AG09309 (cell line): ENCODE data around the gene FBXO33.

Experiments used
- DNase-seq: peaks from one replicate; pipeline ENCODE4 v3.0.0-alpha.2; 2010; ENCODE audit warnings: low read depth
- H3K4me3 ChIP-seq: 2 replicates; pipeline ENCODE4 v1.5.1; 2011; ENCODE audit warnings: mild to moderate bottlenecking, low read depth, low read length, moderate library complexity; ENCODE audit not compliant: control insufficient read depth
- TF ChIP-seq, protein P1 (sequence below): IDR thresholded peaks from 2 replicates; pipeline ENCODE4 v1.5.1; 2011; ENCODE audit warnings: mild to moderate bottlenecking, low read depth, low read length, inconsistent platforms; ENCODE audit not compliant: insufficient read depth, control insufficient read depth; ENCODE audit errors: missing control alignments

FBXO33 gene

DNA sequence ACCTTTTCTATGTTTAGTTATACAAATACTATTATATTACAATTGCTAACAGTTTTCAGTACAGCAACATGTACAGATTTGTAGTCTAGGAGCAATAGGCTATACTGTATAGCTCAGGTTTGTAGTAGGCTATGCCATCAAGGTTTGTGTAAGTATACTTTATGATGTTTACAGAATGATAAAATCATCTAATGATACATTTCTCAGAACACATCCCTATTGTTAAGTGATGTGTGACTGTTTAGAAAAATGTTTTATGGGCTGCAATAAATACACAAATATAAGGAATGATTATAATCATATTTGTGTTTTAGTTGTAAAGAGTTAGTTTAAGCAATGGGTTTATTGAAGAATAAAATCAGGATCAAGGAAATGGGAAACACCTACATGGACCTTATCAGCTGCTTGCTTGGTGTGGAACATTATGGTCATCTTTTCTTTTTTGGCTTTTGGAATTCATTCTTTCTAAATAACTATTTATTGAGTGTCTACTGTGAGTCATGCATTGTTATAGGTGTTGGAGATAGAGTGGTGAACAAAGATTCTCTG lies 24.5 kb upstream of the FBXO33 start:
- DNase-seq = no peak
- no peak overlapping the region for H3K4me3 ChIP-seq
- TF ChIP-seq, protein P1, sequence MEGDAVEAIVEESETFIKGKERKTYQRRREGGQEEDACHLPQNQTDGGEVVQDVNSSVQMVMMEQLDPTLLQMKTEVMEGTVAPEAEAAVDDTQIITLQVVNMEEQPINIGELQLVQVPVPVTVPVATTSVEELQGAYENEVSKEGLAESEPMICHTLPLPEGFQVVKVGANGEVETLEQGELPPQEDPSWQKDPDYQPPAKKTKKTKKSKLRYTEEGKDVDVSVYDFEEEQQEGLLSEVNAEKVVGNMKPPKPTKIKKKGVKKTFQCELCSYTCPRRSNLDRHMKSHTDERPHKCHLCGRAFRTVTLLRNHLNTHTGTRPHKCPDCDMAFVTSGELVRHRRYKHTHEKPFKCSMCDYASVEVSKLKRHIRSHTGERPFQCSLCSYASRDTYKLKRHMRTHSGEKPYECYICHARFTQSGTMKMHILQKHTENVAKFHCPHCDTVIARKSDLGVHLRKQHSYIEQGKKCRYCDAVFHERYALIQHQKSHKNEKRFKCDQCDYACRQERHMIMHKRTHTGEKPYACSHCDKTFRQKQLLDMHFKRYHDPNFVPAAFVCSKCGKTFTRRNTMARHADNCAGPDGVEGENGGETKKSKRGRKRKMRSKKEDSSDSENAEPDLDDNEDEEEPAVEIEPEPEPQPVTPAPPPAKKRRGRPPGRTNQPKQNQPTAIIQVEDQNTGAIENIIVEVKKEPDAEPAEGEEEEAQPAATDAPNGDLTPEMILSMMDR = no peak

DNA sequence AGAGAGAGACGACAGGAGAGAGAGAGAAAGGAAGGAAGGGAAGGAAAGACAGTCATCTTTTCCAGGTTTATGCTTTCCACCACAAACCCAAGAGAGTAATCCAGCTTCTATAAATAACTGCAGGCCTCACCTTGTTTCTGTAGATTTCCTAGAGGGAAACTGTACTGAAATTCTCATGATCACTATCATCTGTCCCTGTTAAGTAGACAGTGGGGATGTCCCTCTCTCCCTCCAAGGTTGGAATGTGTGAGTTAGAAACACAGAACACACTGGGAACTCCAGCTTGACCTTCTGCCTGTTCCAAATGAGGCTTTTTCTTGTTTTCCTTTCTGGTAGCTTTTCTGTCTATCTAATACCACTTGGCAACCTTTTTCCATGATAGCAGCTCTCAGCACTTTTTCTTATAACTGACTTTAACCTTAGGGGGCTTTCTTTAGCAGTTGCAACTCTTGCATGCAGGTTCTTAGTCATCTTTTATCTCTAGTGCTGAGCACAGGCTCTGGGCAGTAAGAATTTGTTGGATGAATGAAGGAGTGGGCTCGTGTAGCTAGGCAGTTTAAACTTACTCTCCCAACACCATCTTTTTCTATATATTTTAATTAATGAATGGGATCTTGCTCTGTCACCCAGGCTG lies 22.8 kb upstream of the FBXO33 start:
- TF ChIP-seq, protein P1 = no peak
- DNase-seq = no peak
- H3K4me3 ChIP-seq = no peak overlapping the region

DNA sequence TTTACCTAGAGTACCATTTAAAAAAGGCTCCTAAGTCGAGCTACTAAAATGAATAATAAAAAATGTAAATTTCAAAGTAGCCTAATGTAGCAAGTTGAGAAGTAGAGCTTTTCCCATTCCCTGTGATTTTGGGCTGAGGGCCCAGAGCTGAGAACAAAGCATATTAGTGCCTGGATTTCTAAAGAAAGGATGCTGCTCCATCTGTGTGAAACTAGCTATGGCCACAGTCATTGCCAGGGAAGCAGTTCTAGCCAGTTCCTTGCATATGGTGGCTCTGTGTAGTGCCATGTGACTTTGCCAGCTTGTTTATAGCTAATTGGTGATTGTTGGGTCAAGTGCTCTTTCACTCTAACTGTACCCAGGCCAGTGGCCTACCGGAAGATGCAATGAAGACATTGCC lies 20.4 kb upstream of the FBXO33 start:
- no peak for DNase-seq
- H3K4me3 ChIP-seq = no peak overlapping the region
- TF ChIP-seq, protein P1 = no peak

DNA sequence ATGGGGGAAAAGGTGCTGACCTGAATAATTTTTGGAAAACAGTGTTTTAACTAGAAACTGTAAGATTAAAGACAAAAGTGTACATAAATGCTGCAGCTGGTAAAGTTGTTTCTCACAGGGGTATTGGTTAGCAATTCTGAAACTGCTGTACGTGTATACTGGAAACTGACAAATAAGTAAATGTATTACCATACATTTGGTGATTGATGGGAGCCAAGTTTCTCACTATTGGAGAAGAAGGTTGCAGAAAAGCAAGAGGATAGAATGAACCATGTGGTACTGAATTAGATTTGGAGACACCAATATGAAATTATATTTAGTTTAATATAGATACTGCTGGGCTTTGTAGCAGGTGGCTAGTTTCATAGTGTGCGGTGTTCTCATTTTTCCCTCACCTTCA lies 19.6 kb upstream of the FBXO33 start:
- H3K4me3 ChIP-seq = no peak overlapping the region
- TF ChIP-seq, protein P1 = no peak
- DNase-seq = no peak

DNA sequence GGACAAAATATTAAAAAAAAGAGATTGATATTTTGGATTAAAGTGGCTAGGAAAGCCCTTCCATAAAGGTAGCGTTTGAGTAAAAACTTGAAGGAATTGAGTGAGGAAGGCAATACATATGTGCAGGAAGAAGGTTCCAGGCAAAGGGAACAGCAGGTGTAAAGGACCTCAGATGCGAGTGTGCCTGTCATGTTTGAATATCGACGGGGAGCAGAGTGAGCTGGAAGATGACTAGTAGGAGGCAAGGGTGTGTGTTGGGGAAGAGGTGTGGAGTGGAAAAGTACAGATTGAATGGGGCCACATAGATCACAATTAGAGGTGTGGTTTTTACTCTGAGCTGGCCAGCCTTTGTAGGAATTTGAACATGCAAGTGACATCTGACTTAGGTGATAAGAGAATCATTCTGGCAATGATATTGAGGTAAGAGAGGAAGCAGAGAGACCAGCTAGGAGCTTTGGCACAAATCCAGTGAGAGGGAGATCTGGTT lies 15.0 kb upstream of the FBXO33 start:
- H3K4me3 ChIP-seq = no peak overlapping the region
- TF ChIP-seq, protein P1 = no peak
- no peak for DNase-seq

DNA sequence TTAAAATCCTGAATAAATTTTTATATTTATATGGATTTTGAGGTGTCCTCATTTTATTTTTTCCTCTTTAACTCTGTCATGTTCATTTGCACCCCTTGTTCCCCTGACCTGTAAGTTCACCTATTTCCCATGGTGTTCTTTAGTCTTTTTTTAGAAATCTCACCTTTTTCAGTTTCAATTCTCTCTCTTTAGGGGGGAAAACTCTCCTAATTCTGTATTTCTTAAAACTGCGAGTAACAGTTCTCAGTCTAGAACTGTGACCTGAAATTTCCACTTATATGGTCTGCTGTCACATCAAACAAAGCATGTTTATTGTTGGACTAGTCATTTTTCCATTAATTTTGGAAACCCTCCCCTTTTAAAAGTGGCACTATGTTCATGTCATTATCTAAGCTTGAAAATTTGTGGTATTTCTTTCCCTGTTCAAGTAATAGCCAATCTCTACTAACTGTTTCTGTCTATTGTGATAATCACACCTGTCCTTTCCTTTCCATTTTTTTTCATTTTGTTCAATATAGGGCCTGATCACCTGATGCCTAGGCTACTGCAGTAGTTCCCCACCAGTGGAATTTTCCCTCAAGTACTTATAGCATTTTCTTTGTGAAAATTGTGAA lies 14.0 kb upstream of the FBXO33 start:
- TF ChIP-seq, protein P1 = no peak
- DNase-seq = no peak
- H3K4me3 ChIP-seq = no peak overlapping the region
